ENCODE measurements around the gene TBC1D2B.

Gene TBC1D2B

GRCh38 chr15:78102741-78103140 lies 25.2 kb upstream of the TBC1D2B start:
- H3K4me3 ChIP-seq (replicated peaks; ENCODE audit: insufficient read depth, low read length): no peak overlapping the region
- no peak for TF ChIP-seq REST (IDR thresholded peaks at IDR 0.05; ENCODE audit: insufficient replicate concordance, low read depth)
- TF ChIP-seq SPI1 (IDR thresholded peaks at IDR 0.05; ENCODE audit: borderline replicate concordance, low read depth): no peak
- no peak for TF ChIP-seq POLR2AphosphoS5 (IDR thresholded peaks at IDR 0.05; ENCODE audit: low read depth)
- no peak for TF ChIP-seq GABPA (IDR thresholded peaks at IDR 0.05; ENCODE audit: low read depth)
- no peak for TF ChIP-seq CTCF (IDR thresholded peaks at IDR 0.05; ENCODE audit: insufficient read depth, low read length)
- no peak for DNase-seq (ENCODE audit: low read depth in 1 of 2, low spot score in 1 of 2)
- H3K27ac ChIP-seq (replicated peaks): no peak overlapping the region
- no peaks in the 10 kb centered on the region for H3K27me3 ChIP-seq (ENCODE audit: insufficient read depth, poor library complexity, severe bottlenecking)

- Histone ChIP-seq H3K27ac (replicated peaks) (no peak overlapping the region), H3K27me3 (ENCODE audit: insufficient read depth, poor library complexity, severe bottlenecking) (no peaks in the 10 kb centered on the region), H3K4me3 (replicated peaks; ENCODE audit: insufficient read depth, low read length) (no peak overlapping the region)
- DNase-seq (ENCODE audit: low read depth in 1 of 2, low spot score in 1 of 2): no peak
- TF ChIP-seq REST (IDR thresholded peaks at IDR 0.05; ENCODE audit: insufficient replicate concordance, low read depth) (no peak), SPI1 (IDR thresholded peaks at IDR 0.05; ENCODE audit: borderline replicate concordance, low read depth) (no peak), GABPA (IDR thresholded peaks at IDR 0.05; ENCODE audit: low read depth) (no peak), CTCF (IDR thresholded peaks at IDR 0.05; ENCODE audit: insufficient read depth, low read length) (no peak), POLR2AphosphoS5 (IDR thresholded peaks at IDR 0.05; ENCODE audit: low read depth) (no peak)
These were observed 24.7 kb upstream of the TBC1D2B start for GRCh38 chr15:78102211-78102610.

- Histone ChIP-seq H3K27ac (replicated peaks) (no peak overlapping the region), H3K4me3 (replicated peaks; ENCODE audit: insufficient read depth, low read length) (no peak overlapping the region), H3K27me3 (ENCODE audit: insufficient read depth, poor library complexity, severe bottlenecking) (no peaks in the 10 kb centered on the region)
- TF ChIP-seq POLR2AphosphoS5 (IDR thresholded peaks at IDR 0.05; ENCODE audit: low read depth) (no peak), SPI1 (IDR thresholded peaks at IDR 0.05; ENCODE audit: borderline replicate concordance, low read depth) (no peak), REST (IDR thresholded peaks at IDR 0.05; ENCODE audit: insufficient replicate concordance, low read depth) (no peak), CTCF (IDR thresholded peaks at IDR 0.05; ENCODE audit: insufficient read depth, low read length) (no peak), GABPA (IDR thresholded peaks at IDR 0.05; ENCODE audit: low read depth) (no peak)
- no peak for DNase-seq (ENCODE audit: low read depth in 1 of 2, low spot score in 1 of 2)
These were observed 24.1 kb upstream of the TBC1D2B start for GRCh38 chr15:78101423-78102105.

All from HL-60 (cell line).